NCI-H82 treated with DMSO at 0.1 percent for 48 hours (cell line): ENCODE results near the gene EYS.

Source experiments
- DNase-seq: peaks from one replicate; lab custom pipeline; 2025; ENCODE audit not compliant: unreplicated experiment; lab: John Stamatoyannopoulos, UW

The EYS gene

GRCh38 chr6:63716169-63716568 lies 1990.9 kb downstream of the EYS start:
- DNase-seq = no peak

DNA sequence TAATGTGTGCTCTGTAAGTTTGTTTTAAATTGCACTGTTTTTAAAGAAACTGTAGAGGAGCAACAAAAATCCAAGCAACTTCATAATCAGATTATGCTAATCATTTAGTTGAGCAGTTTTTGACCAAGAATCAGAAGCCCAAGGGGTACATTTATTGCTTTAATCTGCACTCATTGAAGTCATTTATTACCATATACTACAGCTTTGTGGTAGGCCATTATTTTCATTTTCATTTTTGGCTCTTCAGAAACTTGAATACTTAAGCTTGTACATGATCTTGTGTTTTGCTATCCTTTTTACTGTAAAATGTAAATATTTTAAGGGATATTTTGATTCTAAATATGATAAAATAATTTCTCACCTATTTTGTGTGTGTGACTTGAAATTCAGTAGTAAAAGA lies 1992.9 kb downstream of the EYS start:
- no peak for DNase-seq

GRCh38 chr6:63713332-63713731 lies 1993.7 kb downstream of the EYS start:
- no peak for DNase-seq

DNA sequence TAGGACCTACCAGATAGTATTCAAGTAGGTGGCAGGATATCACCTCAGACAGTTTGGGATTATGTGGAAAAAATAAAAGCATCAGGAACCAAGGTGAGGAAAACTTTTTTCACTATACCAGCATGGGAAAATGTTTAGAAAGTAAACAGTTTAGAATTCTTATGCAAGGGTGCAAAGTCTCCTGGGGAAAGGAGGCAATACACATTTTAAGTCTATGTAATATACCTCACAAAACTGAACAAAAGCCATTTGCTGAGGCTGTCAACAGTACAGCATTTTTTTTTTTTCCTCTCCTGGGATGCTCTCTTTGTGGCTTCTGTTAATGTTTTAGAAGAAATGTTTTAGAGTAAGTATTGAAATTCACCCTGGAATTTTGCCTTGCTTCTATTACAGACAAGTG lies 1997.9 kb downstream of the EYS start:
- no peak for DNase-seq

DNA sequence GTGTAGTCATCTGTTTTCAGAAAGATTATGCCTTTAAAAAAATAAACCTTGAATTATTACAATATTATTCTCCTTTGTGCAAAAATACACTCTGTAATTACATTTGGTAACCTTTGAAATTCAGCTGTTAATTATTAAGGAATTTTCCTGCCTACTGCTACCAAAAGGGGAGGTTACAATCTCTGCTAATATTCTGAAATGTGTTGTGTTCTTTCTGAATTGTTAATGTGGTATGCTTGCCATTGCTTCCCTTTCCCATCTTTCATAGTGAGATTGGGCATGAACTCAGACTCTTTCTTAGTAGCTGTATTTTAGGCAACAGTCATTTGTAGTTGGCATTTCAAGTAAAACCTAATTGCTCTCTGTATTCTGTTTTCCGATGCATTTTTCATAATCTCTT lies 1998.4 kb downstream of the EYS start:
- DNase-seq = no peak

DNA sequence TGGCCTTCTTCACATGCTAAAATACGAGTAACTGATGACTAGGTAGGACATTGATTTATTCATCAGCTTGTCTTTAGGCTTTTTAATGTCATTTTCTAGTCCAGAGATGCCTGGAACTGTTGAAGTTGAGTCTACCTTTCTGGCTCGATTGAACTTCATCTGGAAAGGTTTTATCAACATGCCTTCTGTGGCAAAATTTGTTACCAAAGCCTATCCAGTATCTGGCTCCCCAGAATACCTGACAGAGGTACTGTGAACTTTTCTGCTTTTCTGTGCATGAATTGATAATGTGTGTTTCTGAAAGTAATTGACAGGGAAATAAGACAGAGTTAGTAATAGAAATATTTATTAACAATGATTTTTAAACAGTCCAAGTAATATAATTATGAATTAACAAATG lies 2000.4 kb downstream of the EYS start:
- no peak for DNase-seq

GRCh38 chr6:63705707-63706106 lies 2001.3 kb downstream of the EYS start:
- DNase-seq = no peak

DNA sequence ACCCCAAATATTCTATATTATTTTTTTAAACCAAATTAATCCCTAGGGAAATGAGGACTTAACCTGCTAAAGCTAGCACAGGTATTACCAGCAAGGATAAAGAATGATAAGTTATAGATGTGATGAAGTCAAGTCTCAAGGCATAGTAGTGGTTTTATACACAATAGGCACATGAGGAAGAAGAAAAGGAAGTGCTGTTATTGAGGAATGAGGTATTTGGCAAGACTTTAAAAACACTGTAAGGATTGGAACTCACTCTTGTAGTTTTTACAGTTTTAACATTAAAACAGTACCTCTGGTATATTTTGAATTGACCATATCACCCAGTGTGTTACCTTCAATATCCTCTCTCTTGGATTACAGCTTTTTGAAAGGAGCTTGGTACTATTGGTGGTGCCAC lies 2016.8 kb downstream of the EYS start:
- no peak for DNase-seq

- DNase-seq = no peak
Measured at GRCh38 chr6:63689421-63689820, 2017.6 kb downstream of the EYS start.

DNA sequence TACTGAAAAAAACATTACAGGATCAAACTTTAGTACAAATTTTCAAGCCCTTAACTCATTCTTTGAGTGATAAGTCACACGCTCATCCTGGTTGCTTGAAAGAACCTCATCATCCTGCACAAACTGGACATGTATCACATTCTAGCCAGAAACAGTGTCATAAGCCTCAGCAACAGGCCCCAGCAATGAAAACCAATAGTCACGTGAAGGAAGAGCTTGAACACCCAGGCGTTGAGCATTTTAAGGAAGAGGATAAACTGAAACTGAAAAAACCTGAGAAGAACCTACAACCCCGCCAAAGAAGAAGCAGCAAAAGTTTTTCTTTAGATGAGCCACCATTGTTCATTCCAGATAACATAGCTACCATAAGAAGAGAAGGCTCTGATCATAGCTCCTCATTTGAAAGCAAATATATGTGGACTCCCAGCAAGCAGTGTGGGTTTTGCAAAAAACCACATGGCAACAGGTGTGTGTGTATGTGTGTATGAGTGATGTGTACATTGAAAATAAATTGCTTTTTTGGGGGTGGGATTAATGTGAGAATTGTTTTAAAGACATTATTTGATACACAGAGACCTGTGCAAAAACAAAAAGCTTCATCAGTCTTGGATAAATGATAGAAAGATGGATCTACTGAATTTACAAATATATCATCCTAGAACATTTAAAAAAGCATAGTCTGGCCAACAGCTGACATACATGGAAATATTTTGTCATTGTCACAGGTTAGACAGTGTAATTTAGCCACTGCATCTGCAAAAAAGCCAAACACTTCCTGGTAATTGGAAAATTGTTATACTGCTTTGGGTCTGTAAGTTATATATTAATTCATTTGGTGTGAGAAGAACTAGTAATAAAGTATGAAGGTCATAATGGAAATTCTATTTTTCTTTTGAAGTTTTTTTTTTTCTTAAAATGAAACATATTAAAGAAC lies 2021.3 kb downstream of the EYS start:
- no peak for DNase-seq

DNA sequence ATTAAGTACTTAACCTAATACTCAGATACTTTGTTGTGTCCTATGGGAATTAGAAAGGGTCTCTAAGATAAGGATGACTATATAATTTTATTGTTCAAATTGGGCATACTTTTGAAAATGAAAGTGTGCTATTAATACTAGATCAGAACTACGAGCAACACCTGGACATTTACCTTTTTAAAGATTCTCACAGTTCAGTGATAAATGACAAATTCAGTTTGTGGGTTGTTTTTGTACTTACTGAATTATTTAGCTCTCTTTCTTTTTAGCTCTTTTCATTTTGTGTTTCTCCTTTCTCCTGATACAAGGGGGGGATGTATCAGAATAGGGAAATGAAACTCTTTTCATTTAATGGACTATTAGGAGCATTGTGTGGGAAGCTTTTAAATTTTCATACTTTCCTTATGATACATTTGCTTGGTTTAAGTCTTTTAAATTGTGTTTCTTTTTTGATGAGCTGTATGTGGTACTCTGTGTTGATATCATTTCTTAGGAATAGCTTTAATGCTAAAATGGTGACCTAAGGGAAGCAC lies 2023.9 kb downstream of the EYS start:
- no peak for DNase-seq

DNA sequence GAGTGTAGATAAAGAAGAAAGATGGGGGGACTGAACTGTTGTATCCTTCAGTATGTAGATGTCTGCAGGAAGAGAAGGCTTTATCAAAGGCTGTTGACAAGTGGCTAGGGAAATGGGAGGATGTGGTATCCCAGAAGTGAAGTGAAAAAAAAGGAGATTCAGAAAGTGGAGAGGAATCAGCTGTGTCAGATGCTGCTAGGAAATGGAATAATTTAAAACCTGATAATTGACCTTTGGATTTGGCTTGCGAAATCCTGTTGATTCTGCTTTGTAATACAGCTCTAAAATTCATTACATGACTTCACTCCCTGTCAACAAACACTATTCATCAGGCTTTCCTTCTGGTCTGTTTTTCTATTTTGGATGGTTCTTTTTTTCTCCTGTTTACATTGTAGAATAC lies 2029.7 kb downstream of the EYS start:
- DNase-seq = no peak

- DNase-seq = no peak
Measured at GRCh38 chr6:63676412-63677114, 2030.5 kb downstream of the EYS start.

- no peak for DNase-seq
Measured at GRCh38 chr6:63675138-63675537, 2031.9 kb downstream of the EYS start.

DNA sequence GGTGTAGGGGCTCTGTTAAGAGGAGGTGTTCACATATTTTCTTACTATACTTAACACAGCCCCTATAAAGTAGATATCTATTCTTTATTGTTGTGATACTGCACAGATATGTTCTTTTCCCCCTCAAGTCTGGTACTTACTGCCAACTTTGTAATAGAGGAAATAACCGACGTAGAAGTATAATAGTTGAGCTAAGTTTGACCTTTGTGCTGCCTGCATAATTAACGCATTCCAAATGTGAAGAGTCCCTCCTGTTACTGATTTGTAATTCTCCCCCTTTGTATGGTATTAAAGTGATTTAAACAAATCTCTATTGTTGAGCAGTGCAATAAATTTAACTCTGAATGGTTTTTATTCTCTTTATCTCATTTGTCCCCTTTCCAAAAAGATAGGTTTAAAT lies 2032.4 kb downstream of the EYS start:
- DNase-seq = no peak

- DNase-seq = no peak
Measured at GRCh38 chr6:63673692-63674091, 2033.3 kb downstream of the EYS start.

- DNase-seq = no peak
Measured at GRCh38 chr6:63672582-63673129, 2034.4 kb downstream of the EYS start.

DNA sequence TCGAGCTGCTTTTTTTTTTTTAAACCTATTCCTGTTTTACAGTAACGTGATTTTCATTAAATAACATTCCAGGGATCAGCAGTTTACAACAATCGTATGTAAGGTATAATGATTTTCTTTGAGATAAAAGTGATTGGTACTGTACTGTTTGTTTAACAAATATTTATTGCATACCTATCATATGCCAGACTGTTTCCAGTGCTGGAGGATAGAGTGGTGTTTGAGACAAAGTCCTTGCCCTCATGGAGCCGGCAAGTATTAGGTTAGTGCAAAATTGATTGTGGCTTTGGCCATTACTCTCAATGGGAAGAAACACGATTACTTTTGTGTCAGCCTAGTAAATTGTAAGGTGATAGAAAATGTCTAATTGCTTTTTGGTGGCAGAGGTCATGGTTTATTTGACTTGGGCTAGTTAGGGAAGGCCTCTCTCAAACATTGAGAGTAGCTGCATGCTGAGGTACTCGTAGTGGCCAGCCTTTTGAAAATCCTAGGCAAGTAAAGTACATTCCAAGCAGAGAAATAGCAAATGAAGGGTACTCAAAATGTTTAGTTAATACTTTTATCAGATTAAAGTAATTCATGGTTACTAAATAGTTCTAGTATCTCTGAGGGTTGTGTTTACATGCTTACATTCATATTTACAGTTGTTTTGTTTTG lies 2035.8 kb downstream of the EYS start:
- no peak for DNase-seq
